Uterus (tissue), 4 donors: Measurements from ENCODE around the gene DSE. TPM values are rescaled to one million over a fixed set of nuclear protein-coding genes. Genes with fewer than 3 reads are reported as not detected.

Source experiments
- DNase-seq, 2 donors: peaks; one replicate each; pipeline ENCODE4 v3.0.0-alpha.2; 2019 to 2020
- H3K27ac ChIP-seq, 2 donors: fragments of 200-600 bp; sonication (generic); 1 replicate in 1 of 2; 2 replicates in 1 of 2; pipeline ENCODE4 v1.5.1; 2016 to 2018
- H3K27me3 ChIP-seq, 2 donors: fragments of 200-600 bp; sonication (generic); one replicate each; pipeline ENCODE4 v1.5.1; 2018 to 2019; ENCODE audit warnings: control low read depth in 1 of 2
- H3K36me3 ChIP-seq, 2 donors: fragments of 200-600 bp; sonication (generic); one replicate each; pipeline ENCODE4 v1.5.1; 2019; ENCODE audit warnings: control low read depth in 1 of 2
- H3K4me1 ChIP-seq, 2 donors: fragments of 200-600 bp; sonication (generic); one replicate each; pipeline ENCODE4 v1.5.1; 2018 to 2019; ENCODE audit warnings: control low read depth in 1 of 2
- H3K4me3 ChIP-seq, 2 donors: fragments of 200-600 bp; sonication (generic); 1 replicate in 1 of 2; 2 replicates in 1 of 2; pipeline ENCODE4 v1.5.1; 2018 to 2019; ENCODE audit warnings: mild to moderate bottlenecking in 1 of 2
- H3K9me3 ChIP-seq, 2 donors: fragments of 200-600 bp; sonication (generic); one replicate each; pipeline ENCODE4 v1.5.1; 2019; ENCODE audit warnings: control low read depth in 1 of 2
- POLR2A ChIP-seq, 2 donors: fragments of 450-650 bp; IDR thresholded peaks; one replicate each; pipeline ENCODE4 v1.6.1; 2016; ENCODE audit warnings: antibody characterized with exemption in 2 of 2, mild to moderate bottlenecking in 1 of 2, moderate library complexity in 1 of 2
- intact Hi-C: fragments of 100-400 bp; cut with DNase I; formaldehyde crosslinking; loops from one replicate; pipeline ENCODE4 v1.15.1; 2023; ENCODE audit warnings: low total_unique reads
- total RNA-seq, 4 donors: library from RNA; depleted of rRNA in 3 of 4; stranded (reverse); fragments of >200 nt in 3 of 4; gene quantifications; one replicate each; pipeline versions ENCODE4 v1.1.0 to v1.2.4, GENCODE V29; 2014 to 2023
- TF ChIP-seq, protein P1 (sequence below), 4 experiments: fragments of 200-600 bp in 2 of 4; fragments of 450-650 bp in 2 of 4; sonication (generic) in 2 of 4; IDR thresholded peaks; one replicate each; pipeline ENCODE4 v1.5.1; 2016 to 2019; ENCODE audit warnings: antibody characterized with exemption in 4 of 4, mild to moderate bottlenecking in 2 of 4, moderate library complexity in 1 of 4
- donor health status: DM: yes; HTN: yes; CAD: no.

DSE gene
- total RNA-seq, 4 donors from 2014 or later, result 21.3 to 84.0 (median 42.3) TPM

DNA sequence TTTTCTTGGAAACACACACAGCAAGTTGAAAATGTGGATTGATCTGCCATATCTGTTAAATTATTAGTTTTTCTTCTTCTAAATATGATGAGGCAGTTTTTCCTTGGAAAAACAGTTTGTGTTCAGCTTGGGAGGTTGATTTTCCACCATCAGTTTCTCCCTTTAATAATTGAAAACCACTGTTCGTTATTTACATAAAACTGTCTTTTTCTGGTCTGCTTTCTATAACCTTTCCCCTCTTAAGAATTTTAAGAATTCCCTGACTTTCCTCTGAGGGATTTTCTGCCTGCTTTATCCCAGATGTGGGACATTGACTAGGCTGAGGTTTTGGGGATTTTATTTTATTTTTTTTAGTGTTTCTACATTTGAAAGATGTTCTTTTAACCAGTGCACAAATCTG lies 27.2 kb downstream of the DSE start:
- H3K4me3 ChIP-seq, result no peak overlapping the region
- H3K27me3 ChIP-seq, result no peaks in the 10 kb centered on the region
- intact Hi-C loops, result no loop called here
- H3K9me3 ChIP-seq, result no peaks in the 10 kb centered on the region
- H3K27ac ChIP-seq, result peak overlapping the region; percentile 37 to 45
- no peaks in the 10 kb centered on the region for H3K36me3 ChIP-seq
- DNase-seq, result no peak
- H3K4me1 ChIP-seq, result peaks cover 0 to 8% of the 10 kb centered on the region in 2 donors
- no peak for TF ChIP-seq POLR2A (IDR thresholded peaks at IDR 0.05)
- TF ChIP-seq, protein P1, sequence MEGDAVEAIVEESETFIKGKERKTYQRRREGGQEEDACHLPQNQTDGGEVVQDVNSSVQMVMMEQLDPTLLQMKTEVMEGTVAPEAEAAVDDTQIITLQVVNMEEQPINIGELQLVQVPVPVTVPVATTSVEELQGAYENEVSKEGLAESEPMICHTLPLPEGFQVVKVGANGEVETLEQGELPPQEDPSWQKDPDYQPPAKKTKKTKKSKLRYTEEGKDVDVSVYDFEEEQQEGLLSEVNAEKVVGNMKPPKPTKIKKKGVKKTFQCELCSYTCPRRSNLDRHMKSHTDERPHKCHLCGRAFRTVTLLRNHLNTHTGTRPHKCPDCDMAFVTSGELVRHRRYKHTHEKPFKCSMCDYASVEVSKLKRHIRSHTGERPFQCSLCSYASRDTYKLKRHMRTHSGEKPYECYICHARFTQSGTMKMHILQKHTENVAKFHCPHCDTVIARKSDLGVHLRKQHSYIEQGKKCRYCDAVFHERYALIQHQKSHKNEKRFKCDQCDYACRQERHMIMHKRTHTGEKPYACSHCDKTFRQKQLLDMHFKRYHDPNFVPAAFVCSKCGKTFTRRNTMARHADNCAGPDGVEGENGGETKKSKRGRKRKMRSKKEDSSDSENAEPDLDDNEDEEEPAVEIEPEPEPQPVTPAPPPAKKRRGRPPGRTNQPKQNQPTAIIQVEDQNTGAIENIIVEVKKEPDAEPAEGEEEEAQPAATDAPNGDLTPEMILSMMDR (IDR thresholded peaks at IDR 0.05), result no peak

DNA sequence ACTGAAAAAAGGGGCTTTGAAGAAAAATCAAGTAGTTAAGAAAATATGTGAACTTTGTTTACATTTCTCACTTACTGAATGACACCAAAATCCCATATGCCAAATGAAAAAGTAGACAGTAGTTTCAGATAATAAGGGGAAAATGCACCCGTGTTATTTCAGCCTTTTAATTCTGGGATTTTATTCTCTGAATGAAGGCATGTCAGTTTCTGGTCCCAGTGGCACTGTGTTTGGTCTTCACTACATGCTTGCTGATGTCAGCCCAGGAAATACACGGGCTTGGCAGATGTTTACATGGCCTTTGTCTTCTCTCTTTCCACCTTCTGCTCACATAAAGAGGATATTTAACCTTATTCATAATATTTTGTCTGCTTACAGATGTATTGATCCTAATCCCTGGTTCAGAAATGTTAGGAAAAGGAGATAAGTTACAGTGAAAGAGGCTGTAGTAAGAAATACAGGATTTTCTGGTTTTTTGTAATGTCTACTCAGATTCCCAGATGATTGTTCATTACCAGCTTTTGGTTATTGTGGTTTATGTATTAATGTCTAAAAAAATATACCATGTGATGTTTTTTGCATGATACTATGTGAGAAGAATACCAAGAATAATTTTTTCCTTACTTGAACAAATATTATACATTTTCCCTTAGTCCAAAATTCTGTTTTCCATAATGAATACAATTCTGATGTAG lies 27.7 kb downstream of the DSE start:
- TF ChIP-seq POLR2A (IDR thresholded peaks at IDR 0.05), result no peak
- TF ChIP-seq, protein P1 (IDR thresholded peaks at IDR 0.05), result no peak
- no peak for DNase-seq
- Histone ChIP-seq H3K4me1 (peaks cover 0 to 8% of the 10 kb centered on the region in 2 donors), H3K27ac (peak overlapping the region; percentile 37 to 45), H3K9me3 (no peaks in the 10 kb centered on the region), H3K27me3 (no peaks in the 10 kb centered on the region), H3K36me3 (no peaks in the 10 kb centered on the region), H3K4me3 (no peak overlapping the region)
- intact Hi-C loops, result no loop called here

DNA sequence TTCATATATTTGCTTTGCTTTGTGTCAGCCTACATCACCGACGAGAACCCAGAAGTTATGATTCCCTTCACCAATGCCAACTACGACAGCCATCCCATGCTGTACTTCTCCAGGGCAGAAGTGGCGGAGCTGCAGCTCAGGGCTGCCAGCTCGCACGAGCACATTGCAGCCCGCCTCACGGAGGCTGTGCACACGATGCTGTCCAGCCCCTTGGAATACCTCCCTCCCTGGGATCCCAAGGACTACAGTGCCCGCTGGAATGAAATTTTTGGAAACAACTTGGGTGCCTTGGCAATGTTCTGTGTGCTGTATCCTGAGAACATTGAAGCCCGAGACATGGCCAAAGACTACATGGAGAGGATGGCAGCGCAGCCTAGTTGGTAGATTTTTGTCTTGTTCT lies 28.5 kb downstream of the DSE start:
- no peak overlapping the region for H3K27ac ChIP-seq
- no peak for DNase-seq
- H3K4me3 ChIP-seq, result no peak overlapping the region
- no peaks in the 10 kb centered on the region for H3K27me3 ChIP-seq
- H3K9me3 ChIP-seq, result no peaks in the 10 kb centered on the region
- TF ChIP-seq, protein P1 (IDR thresholded peaks at IDR 0.05), result no peak
- no peak for TF ChIP-seq POLR2A (IDR thresholded peaks at IDR 0.05)
- peaks cover 0 to 8% of the 10 kb centered on the region in 2 donors for H3K4me1 ChIP-seq
- H3K36me3 ChIP-seq, result no peaks in the 10 kb centered on the region
- intact Hi-C loops, result no loop called here

DNA sequence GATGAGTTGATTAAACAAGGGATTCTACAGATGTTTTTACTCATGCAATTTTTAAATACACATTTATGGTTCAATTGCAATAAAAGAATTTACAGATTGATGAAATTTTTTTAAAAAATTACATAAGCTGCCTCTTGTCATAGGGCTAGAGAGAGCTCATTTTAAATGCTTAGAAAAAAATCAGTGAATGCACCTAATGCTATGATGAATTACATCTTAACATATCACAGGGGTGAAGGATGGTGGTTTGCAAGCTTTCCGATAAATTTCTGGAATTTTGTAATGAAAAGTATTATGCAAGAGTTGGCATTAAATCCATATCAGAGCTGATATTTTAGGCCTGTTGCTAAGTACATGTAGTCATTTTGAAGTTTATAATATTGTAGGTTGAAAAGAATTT lies 29.6 kb downstream of the DSE start:
- peaks cover 0 to 11% of the 10 kb centered on the region in 2 donors for H3K4me1 ChIP-seq
- TF ChIP-seq POLR2A (IDR thresholded peaks at IDR 0.05), result no peak
- TF ChIP-seq, protein P1 (IDR thresholded peaks at IDR 0.05), result no peak
- intact Hi-C loops, result no loop called here

DNA sequence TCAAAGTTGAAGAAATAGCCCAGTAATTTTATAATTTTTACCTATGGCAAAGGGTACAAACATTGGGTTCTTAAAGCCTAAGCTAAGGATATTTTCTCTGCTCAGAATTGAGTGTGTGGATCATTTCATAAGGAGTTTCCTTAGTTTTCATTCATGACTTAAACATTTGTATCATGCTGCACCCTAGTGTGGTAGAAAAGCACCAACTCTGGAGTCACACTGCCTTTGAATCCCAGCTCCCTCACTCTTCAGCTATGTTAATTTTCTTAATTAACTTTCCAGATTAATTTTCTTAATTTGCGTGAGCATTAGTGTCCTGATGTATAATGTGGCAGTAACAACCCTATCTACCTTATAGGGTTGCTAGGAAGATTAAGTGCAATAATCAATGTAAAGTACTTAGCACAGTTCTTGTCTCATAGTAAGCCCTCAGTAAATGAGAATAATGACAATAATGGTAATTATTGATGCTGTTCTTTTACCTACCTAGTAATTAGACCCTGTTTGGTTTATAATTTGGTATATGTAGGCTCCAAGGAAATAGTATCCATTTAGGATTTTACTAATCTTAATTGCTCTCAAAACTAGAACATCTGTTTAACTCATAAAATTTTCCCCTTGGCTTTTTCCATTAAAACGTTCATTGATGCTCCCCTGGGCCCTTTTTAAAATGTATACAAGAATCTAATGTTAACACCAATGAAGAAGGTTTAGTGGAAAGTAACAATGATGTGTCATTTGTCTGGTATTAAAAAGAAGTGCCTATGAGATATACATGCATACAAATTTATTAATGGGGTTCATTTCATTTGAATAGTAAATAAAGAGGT lies 31.6 kb downstream of the DSE start:
- H3K27ac ChIP-seq, result no peak overlapping the region

More for the DNA sequence above, 29.6 kb downstream of the DSE start:
- Histone ChIP-seq H3K36me3 (no peaks in the 10 kb centered on the region), H3K4me3 (no peak overlapping the region), H3K9me3 (no peaks in the 10 kb centered on the region), H3K27ac (no peak overlapping the region), H3K27me3 (no peaks in the 10 kb centered on the region)
- no peak for DNase-seq

More for the DNA sequence above, 31.6 kb downstream of the DSE start:
- Histone ChIP-seq H3K4me1 (peaks cover 0 to 22% of the 10 kb centered on the region in 2 donors), H3K9me3 (no peaks in the 10 kb centered on the region), H3K27me3 (no peaks in the 10 kb centered on the region), H3K36me3 (no peaks in the 10 kb centered on the region), H3K4me3 (no peak overlapping the region)
- DNase-seq, result no peak
- intact Hi-C loops, result no loop called here
- TF ChIP-seq, protein P1 (IDR thresholded peaks at IDR 0.05), result no peak
- TF ChIP-seq POLR2A (IDR thresholded peaks at IDR 0.05), result no peak
